Stimulated activated CD4-positive, alpha-beta T cell treated with anti-CD3 and anti-CD28 coated beads, Interleukin-1b, Interleukin-23, amount 100 ng/mL, for 1 hour (primary cell): Measurements from ENCODE around the gene C5AR2.
"Not testable (repeated sequence)": the region's sequence is repeated elsewhere in the genome, so short reads cannot be mapped to it uniquely, and the experiment has no call there.

ENCODE experiments used
- DNase-seq, 2 donors: peaks; one replicate each; pipeline ENCODE4 v3.0.0-alpha.2; 2020; ENCODE audit warnings: low read depth in 2 of 2

The C5AR2 gene

GRCh38 chr19:47331931-47332547, at the start of gene C5AR2:
Gene C5AR2, plus strand, starts transcription at chr19:47332175. Its CDS starts 8,625 bp downstream, at chr19:47340800.
- no peak for DNase-seq

- no peak for DNase-seq
Observed at GRCh38 chr19:47283405-47284059, 48.4 kb upstream of the C5AR2 start.

- no peak for DNase-seq
Observed at GRCh38 chr19:47284324-47284899, 47.6 kb upstream of the C5AR2 start.

GRCh38 chr19:47296036-47296435, 35.9 kb upstream of the C5AR2 start:
- DNase-seq: peak; percentile 43 to 58

GRCh38 chr19:47300867-47301266, 31.1 kb upstream of the C5AR2 start:
- DNase-seq: not testable (repeated sequence)

- no peak for DNase-seq
Observed at GRCh38 chr19:47302249-47302648, 29.7 kb upstream of the C5AR2 start.

GRCh38 chr19:47303966-47304365, 28.0 kb upstream of the C5AR2 start:
- no peak for DNase-seq

GRCh38 chr19:47305309-47305751, 26.6 kb upstream of the C5AR2 start:
- DNase-seq: peak in 1 of 2 donors; percentile 41

GRCh38 chr19:47306303-47306702, 25.7 kb upstream of the C5AR2 start:
- DNase-seq: no peak

GRCh38 chr19:47309038-47309437, 22.9 kb upstream of the C5AR2 start:
- no peak for DNase-seq

- no peak for DNase-seq
Observed at GRCh38 chr19:47309608-47310007, 22.4 kb upstream of the C5AR2 start, which contains the start of gene C5AR1. Gene C5AR1, plus strand, starts transcription at chr19:47309861. Its CDS starts 35 bp downstream, at chr19:47309896.

GRCh38 chr19:47310323-47310722, 21.7 kb upstream of the C5AR2 start:
- DNase-seq: no peak

GRCh38 chr19:47310819-47311218, 21.2 kb upstream of the C5AR2 start:
- no peak for DNase-seq

- no peak for DNase-seq
Observed at GRCh38 chr19:47312366-47313006, 19.5 kb upstream of the C5AR2 start.

- DNase-seq: no peak
Observed at GRCh38 chr19:47313754-47314295, 18.1 kb upstream of the C5AR2 start.

GRCh38 chr19:47315125-47315821, 16.7 kb upstream of the C5AR2 start:
- no peak for DNase-seq

- DNase-seq: no peak
Observed at GRCh38 chr19:47316513-47316912, 15.5 kb upstream of the C5AR2 start.

- no peak for DNase-seq
Observed at GRCh38 chr19:47319923-47320871, 11.8 kb upstream of the C5AR2 start.

GRCh38 chr19:47321630-47322029, 10.3 kb upstream of the C5AR2 start:
- DNase-seq: no peak

- DNase-seq: no peak
Observed at GRCh38 chr19:47322058-47322457, 9.9 kb upstream of the C5AR2 start.
